Kasumi-1 (cell line): ENCODE data around the gene RER1.

Experiments
- DNase-seq, 2 experiments: peaks; one replicate each; lab custom pipeline; 2025; lab: John Stamatoyannopoulos, UW

RER1 gene

DNA sequence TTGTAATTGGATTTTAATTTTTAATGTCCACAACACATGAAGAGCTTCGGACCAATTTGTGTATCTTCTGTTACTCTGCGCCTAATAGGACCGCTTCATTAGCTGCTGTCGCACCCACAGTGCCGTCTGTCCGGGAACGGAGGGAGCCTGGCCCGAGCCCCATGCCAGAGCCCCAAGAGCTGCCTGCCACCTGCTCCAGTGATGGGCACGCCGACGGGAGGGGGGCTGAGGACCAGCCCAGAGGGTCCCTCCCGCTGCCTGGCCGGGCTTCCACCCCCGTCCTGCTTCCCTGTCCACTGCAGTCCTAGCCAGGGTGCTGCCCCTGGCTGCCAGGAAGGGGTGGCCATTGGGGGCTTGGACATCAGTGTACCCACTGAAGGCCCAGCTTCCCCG, 54.2 kb downstream of the RER1 start:
- no peak for DNase-seq

DNA sequence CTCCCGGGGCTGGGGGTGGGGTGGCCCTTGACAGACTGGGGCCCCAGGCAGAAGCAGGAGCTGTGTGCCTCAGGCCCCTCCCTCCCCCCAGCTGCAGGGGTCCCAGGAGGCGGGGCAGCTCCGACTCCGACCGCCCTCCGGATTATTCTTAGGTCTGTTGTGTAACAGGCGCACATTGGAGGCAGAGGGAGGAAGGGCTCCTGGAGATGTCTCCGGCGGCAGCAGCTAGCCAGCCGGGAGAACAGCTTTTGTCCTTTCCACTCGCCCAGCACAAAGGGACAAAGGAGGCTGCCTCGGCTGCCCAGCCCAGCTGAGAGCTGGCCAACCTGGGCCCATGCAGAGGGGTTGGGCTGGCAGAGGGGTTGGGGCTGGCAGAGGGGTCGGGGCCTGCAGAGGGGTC, 54.8 kb downstream of the RER1 start:
- DNase-seq: no peak

DNA sequence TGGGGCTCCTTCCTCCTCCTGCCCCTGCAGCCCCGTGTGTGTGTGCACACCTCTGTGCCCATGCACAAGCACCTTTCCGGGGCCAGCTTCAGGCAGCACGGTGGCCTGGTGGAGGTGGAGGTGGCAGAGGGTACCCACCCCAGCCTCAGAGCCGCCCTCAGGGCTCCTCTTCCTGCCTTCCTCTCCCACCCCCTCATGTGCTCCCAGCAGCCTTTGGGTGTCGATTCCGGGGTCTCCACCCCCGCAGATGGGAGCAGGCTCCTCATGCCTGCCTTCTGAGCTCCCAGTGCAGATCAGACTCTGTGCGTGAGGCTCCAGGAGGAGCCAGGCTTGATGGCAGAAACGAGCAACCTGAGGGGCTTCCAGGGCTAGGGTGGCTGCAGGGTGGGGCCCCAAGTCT, 55.2 kb downstream of the RER1 start:
- DNase-seq: no peak

DNA sequence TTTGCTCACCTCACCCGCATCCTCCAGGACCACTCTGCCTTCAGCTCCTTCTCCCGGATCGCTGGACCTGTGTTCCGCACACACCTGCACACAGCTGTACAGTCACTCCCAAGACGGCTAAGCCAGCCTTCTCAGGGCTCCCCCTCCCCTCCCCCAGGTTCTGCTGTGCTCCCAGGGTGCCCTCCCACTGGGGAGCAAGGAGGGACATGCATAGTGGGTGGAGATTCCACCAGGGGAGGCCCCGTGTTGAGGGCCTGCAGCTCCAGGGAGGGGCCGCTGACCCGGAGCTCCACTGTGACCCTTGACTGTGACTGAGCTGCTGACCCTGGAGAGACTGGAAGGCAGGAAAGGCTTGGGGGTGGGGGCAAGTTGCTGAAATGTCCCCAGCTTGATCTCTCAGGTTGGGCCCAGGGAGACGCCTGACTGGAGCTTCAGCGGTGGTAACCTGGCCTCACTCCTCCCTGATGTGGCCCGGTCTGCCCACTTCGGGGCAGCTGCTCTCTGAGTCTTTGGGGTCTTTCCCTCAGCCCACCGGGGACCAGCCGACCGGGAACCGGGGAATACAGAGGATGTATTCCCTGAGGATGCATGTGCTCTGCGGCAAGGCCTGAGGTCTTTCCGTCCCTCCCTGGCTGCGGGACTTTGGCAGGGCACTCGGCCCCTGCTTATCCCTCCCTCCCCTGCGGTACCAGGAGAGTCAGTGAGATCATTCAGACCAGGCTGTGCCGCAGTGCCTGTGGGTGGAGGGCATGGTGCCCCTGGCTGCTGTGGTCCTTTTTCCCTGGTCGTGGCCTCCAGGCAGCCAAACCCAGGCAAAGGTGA, 55.8 kb downstream of the RER1 start:
- no peak for DNase-seq

DNA sequence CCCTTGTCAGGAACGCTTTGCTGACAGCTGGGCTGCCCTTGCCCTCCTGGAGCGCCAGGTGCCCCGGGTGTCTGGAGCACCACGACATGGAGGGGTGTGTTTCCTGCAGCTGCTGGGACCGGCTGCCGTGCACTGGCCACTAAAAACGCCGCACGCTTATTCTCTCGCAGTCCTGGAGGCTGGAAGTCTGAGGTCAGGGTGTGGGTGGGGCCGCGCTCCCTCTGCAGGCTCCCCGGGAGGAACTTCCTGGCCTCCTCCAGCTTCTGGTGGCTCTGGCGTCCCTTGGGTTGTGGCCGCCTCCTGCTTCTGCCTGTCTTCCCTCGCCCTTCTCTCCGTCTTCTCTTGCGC, 56.4 kb downstream of the RER1 start:
- DNase-seq: no peak

DNA sequence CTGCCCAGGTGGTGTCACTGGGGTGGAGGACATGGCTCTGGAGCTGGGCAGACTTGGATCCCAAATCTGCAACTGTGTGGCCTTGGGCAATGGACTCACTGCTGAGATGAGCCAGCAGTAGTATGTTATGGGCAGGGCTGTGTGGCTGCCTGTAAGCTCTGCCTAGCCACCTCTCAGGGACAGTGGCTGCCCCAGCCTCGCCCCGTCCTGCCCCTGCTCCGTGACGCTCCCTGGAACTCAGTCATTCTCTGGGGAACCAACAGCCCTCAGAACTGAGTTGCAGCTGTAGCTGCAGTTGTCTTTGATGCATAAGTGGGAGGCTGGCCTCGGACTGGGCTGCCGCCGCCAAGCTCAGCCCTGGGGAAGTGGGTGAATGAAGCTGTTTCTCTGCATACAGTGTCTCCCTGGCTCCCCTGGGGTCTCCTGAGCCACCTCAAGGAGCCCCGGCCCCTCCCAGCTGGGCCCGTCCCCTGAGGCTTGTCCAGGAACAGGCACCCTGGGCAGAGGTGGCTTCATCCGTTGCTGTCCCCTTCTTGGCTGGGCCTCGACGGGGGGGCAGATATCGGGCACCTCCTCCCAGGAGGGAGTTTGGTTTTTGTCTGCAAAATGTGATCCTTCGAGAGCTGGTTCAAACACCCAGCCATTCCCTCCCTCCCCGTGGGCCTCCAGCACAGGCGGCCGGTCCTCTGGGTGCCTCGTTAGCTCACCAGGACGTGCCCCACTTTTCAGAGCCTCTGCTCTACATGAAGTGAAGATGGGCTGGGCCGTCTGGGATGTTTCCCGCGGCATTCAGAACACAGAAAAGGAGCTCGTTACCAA, 58.2 kb downstream of the RER1 start:
- DNase-seq: no peak

DNA sequence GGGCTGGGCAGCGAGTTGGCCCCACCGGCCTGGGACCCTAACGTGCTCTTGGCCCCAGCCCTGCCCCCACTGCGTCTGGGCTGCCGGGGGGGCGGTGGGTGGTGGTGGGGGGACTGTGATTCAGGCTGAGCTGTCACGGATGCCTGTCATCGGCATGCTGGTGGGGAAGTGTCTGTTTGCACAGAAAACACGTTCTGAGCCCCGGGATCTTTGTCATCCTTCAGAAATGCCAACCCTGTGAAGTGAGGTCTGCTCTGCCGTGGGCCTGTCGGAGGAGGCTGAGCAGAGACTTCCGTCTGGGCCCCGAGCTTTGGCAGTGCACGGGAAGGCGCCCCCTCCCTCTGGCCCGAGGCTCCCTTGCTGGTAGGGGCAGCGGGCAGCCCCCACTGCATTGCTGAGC, 60.1 kb downstream of the RER1 start:
- DNase-seq: no peak

DNA sequence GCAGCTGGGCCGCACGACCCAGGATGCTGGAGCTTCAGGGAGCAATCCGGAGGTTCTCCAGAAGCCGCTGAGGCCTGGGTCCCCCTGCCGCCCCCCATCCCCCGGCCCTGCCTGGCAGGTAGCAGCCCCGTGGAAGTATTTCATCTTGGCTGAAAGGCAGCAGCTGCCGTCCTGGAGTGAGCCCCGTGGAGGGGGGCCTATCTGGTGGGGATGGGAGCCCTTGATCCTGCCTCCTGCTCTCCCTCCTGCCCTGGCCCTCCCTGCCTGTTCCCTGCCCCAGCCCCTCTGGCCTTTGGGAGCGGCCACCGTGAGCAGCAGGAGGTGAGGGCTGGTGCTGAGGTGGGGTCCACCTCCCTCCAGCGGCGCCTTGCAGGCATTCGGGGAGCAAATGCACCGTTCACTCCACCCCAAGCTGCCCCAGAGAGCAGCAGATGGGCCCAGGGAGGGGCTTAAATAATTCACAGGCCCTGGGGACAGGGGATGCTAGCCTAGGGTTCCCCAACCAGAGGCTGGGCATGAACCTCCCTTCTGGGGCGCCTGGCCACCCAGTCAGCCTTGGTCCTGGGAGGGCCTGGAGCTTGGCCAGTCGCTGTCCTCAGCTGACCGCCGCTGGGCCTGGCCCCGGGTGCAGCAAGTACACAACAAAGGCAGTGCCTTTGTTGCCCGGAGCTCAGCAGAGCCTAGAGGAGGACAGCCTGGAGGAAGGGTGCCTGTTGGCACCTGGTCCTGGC, 60.7 kb downstream of the RER1 start:
- no peak for DNase-seq

DNA sequence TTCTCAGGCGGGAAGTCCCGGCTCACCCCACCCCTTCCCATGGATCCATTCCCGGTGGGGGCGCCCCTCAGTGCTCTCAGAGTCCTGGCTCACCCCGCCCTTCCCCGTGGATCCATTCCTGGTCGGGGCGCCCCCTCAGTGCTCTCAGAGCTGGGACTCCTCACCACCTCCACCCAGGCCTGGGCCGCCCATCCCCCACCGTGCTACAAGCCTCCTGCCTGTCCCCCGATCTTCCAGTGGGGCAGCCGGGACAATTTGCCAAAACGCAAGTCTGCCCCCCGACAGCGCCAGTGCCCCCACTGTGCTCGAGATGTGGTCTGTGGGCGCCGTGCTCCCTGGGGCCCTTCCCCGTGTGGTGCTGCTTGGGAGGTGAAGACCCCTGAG, 61.3 kb downstream of the RER1 start:
- no peak for DNase-seq

DNA sequence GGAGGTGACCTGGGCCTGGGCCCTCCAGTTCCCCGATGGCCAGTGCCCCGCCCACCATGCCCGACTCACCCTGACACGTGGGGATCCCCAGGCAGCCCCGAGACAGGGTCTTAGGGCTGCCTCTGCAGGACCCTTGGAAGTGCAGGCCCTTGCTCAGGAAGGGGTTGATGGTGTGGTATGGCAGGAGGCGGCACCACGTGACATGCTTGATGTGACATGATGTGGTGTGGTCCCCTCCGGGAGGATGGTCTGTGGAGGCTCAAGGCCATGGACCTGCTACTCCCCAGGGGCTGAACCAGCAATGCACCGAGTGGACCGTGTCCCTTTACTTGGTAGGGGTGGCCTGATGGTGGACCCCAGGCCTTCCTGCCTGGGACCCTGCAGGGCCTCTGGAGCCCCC, 62.6 kb downstream of the RER1 start:
- no peak for DNase-seq
